HepG2 (cell line): ENCODE measurements around the gene PHKG1. TPM values are rescaled to one million over a fixed set of nuclear protein-coding genes. Genes with fewer than 3 reads are reported as not detected.

Source experiments
- AKAP8 ChIP-seq: sonication (generic); formaldehyde crosslinking; IDR thresholded peaks from 2 replicates; pipeline ENCODE4 v1.5.1; 2020; ENCODE audit warnings: mild to moderate bottlenecking, missing genetic modification reagents
- BCL6 ChIP-seq: IDR thresholded peaks from 2 replicates; pipeline ENCODE4 v1.6.1; 2016; ENCODE audit warnings: missing genetic modification reagents, missing compliant biosample characterization
- CBX5 ChIP-seq: sonication (generic); formaldehyde crosslinking; IDR thresholded peaks from 2 replicates; pipeline ENCODE4 v1.4.0; 2020; ENCODE audit warnings: missing genetic modification reagents, borderline replicate concordance
- E2F2 ChIP-seq: sonication (generic); formaldehyde crosslinking; IDR thresholded peaks from 2 replicates; pipeline ENCODE4 v1.4.0; 2020; ENCODE audit warnings: missing genetic modification reagents, borderline replicate concordance
- E2F5 ChIP-seq: sonication (generic); formaldehyde crosslinking; conservative IDR thresholded peaks from 2 replicates; pipeline ENCODE4 v1.4.0; 2020; ENCODE audit warnings: missing genetic modification reagents
- FOSL2 ChIP-seq: sonication (generic); formaldehyde crosslinking; IDR thresholded peaks from 2 replicates; pipeline ENCODE4 v1.4.0; 2020; ENCODE audit warnings: missing genetic modification reagents
- GRHL1 ChIP-seq: sonication (generic); formaldehyde crosslinking; conservative IDR thresholded peaks from 2 replicates; pipeline ENCODE4 v1.8.0; 2022; ENCODE audit warnings: missing genetic modification reagents
- HHEX ChIP-seq: IDR thresholded peaks from 2 replicates; pipeline ENCODE4 v1.6.1; 2016; ENCODE audit warnings: control low read depth
- HMGA1 ChIP-seq: sonication (generic); formaldehyde crosslinking; conservative IDR thresholded peaks from 2 replicates; pipeline ENCODE4 v1.4.0; 2020; ENCODE audit warnings: missing genetic modification reagents
- HNRNPH1 ChIP-seq: fragments of 200-400 bp; formaldehyde crosslinking; optimal IDR thresholded peaks from 2 replicates; pipeline ENCODE3; 2017; ENCODE audit warnings: mild to moderate bottlenecking, low read depth, low read length
- KDM5B ChIP-seq: sonication (generic); formaldehyde crosslinking; IDR thresholded peaks from 2 replicates; pipeline ENCODE4 v1.4.0; 2020; ENCODE audit warnings: missing genetic modification reagents, mild to moderate bottlenecking, borderline replicate concordance
- MXD1 ChIP-seq: sonication (generic); formaldehyde crosslinking; IDR thresholded peaks from 2 replicates; pipeline ENCODE4 v1.4.0; 2020; ENCODE audit warnings: mild to moderate bottlenecking, missing genetic modification reagents
- NAIF1 ChIP-seq: sonication (generic); formaldehyde crosslinking; IDR thresholded peaks from 2 replicates; pipeline ENCODE4 v1.5.0; 2020; ENCODE audit warnings: mild to moderate bottlenecking, missing genetic modification reagents, borderline replicate concordance
- PAX8 ChIP-seq: sonication (generic); formaldehyde crosslinking; IDR thresholded peaks from 2 replicates; pipeline ENCODE4 v1.8.0; 2022; ENCODE audit warnings: mild to moderate bottlenecking, missing genetic modification reagents, borderline replicate concordance
- PCBP2 ChIP-seq: fragments of 200-400 bp; formaldehyde crosslinking; optimal IDR thresholded peaks from 2 replicates; pipeline ENCODE3; 2018; ENCODE audit warnings: low read length, low read depth; ENCODE audit not compliant: poor library complexity, severe bottlenecking
- RCOR2 ChIP-seq: IDR thresholded peaks from 2 replicates; pipeline ENCODE4 v1.6.1; 2016; ENCODE audit warnings: missing biosample characterization, missing genetic modification reagents
- RELA ChIP-seq: sonication (generic); formaldehyde crosslinking; IDR thresholded peaks from 2 replicates; pipeline ENCODE4 v1.4.0; 2020; ENCODE audit warnings: missing genetic modification reagents
- SCMH1 ChIP-seq: sonication (generic); formaldehyde crosslinking; IDR thresholded peaks from 2 replicates; pipeline ENCODE4 v1.9.0; 2021; ENCODE audit warnings: missing genetic modification reagents, mild to moderate bottlenecking, borderline replicate concordance
- ZBTB21 ChIP-seq: sonication (generic); formaldehyde crosslinking; IDR thresholded peaks from 2 replicates; pipeline ENCODE4 v1.4.0; 2020; ENCODE audit warnings: missing genetic modification reagents
- ZEB1 ChIP-seq: IDR thresholded peaks from 2 replicates; pipeline ENCODE4 v1.6.1; 2012; ENCODE audit warnings: mild to moderate bottlenecking, low read depth, inconsistent platforms; ENCODE audit not compliant: insufficient replicate concordance
- ZMYM4 ChIP-seq: sonication (generic); formaldehyde crosslinking; IDR thresholded peaks from 2 replicates; pipeline ENCODE4 v1.8.1; 2023; ENCODE audit warnings: mild to moderate bottlenecking, missing genetic modification reagents
- ZNF180 ChIP-seq: sonication (generic); formaldehyde crosslinking; IDR thresholded peaks from 2 replicates; pipeline ENCODE4 v1.4.0; 2020; ENCODE audit warnings: low read depth, missing genetic modification reagents, borderline replicate concordance
- ZNF335 ChIP-seq: sonication (generic); formaldehyde crosslinking; IDR thresholded peaks from 2 replicates; pipeline ENCODE4 v1.4.0; 2020; ENCODE audit warnings: missing genetic modification reagents
- ZNF570 ChIP-seq: sonication (generic); formaldehyde crosslinking; IDR thresholded peaks from 2 replicates; pipeline ENCODE4 v1.4.0; 2020; ENCODE audit warnings: mild to moderate bottlenecking, missing genetic modification reagents, borderline replicate concordance
- ZNF580 ChIP-seq: IDR thresholded peaks from 2 replicates; pipeline ENCODE4 v1.6.1; 2016; ENCODE audit warnings: low read depth, borderline replicate concordance
- ZNF720 ChIP-seq: sonication (generic); formaldehyde crosslinking; IDR thresholded peaks from 2 replicates; pipeline ENCODE4 v1.4.0; 2020; ENCODE audit warnings: missing genetic modification reagents
- ZSCAN31 ChIP-seq: sonication (generic); formaldehyde crosslinking; IDR thresholded peaks from 2 replicates; pipeline ENCODE4 v1.5.0; 2020; ENCODE audit warnings: low read depth, mild to moderate bottlenecking, missing genetic modification reagents
- polyA plus RNA-seq, 8 experiments: library from polyadenylated mRNA; depleted of rRNA in 3 of 8; stranded (reverse) in 7 of 8; unstranded in 1 of 8; fragments of >200 nt; fragmentation: Illumina TruSeq in 4 of 8; extraction: Trizol in 4 of 8; gene quantifications; 2 replicates each; pipeline versions ENCODE4 v1.2.1 to v1.2.3, GENCODE V29; 2011 to 2016; ENCODE audit warnings: low read depth in 4 of 8, missing spikeins in 1 of 8, mixed read lengths in 1 of 8; ENCODE audit not compliant: insufficient read depth in 1 of 8
- total RNA-seq, 5 experiments: library from RNA; depleted of rRNA; stranded (reverse); fragments of >200 nt; fragmentation: Illumina TruSeq; extraction: Trizol; gene quantifications; 2 replicates each; pipeline ENCODE4 v1.2.3, GENCODE V29; 2016; ENCODE audit warnings: low read depth in 1 of 5

The PHKG1 gene
- total and polyA plus RNA-seq, 2 of the 13 experiments (the other 11 are each of a cell fraction or from before 2014, with no cell fraction given), result 0.44 to 0.71 TPM

GRCh38 chr7:56033671-56034432 is 58.9 kb downstream of the PHKG1 start (continued):
- TF ChIP-seq E2F2 (no peak), ZSCAN31 (CRISPR knock-in tag) (peak; percentile 81), ZNF180 (CRISPR knock-in tag) (no peak), HMGA1 (no peak), ZNF580 (CRISPR knock-in tag) (peak; percentile 66; the same call in 1 of the 2 replicates), ZMYM4 (no peak; the same call in none of the 2 replicates), PCBP2 (no peak), AKAP8 (no peak), CBX5 (CRISPR knock-in tag) (no peak; the same call in 1 of the 2 replicates), PAX8 (CRISPR knock-in tag) (no peak), BCL6 (CRISPR knock-in tag) (no peak; the same call in 1 of the 2 replicates), FOSL2 (CRISPR knock-in tag) (peak; percentile 24; the same call in 1 of the 2 replicates), E2F5 (CRISPR knock-in tag) (no peak), ZNF570 (no peak), SCMH1 (CRISPR knock-in tag) (no peak), ZNF335 (CRISPR knock-in tag) (no peak), GRHL1 (CRISPR knock-in tag) (no peak), KDM5B (CRISPR knock-in tag) (peak; percentile 75; the same call in 1 of the 2 replicates), RCOR2 (no peak), RELA (CRISPR knock-in tag) (no peak), ZBTB21 (no peak), HHEX (CRISPR knock-in tag) (no peak), ZNF720 (no peak), HNRNPH1 (no peak), NAIF1 (no peak), MXD1 (no peak), ZEB1 (peak; percentile 69)
